Esophagus (tissue), 2 donors: Measurements from ENCODE around the gene TRAPPC3. TPM values are rescaled to one million over a fixed set of nuclear protein-coding genes. Genes with fewer than 3 reads are reported as not detected.

ENCODE experiments used
- H3K27ac ChIP-seq, 2 donors: one replicate each; pipeline ENCODE4 v1.5.1; 2013; ENCODE audit warnings: low read depth in 2 of 2, mild to moderate bottlenecking in 2 of 2, inconsistent platforms in 1 of 2, low read length in 1 of 2, moderate library complexity in 1 of 2
- H3K27me3 ChIP-seq, 2 donors: one replicate each; pipeline ENCODE4 v1.6.1; 2013; ENCODE audit warnings: low read length in 2 of 2, control low read depth in 1 of 2, mild to moderate bottlenecking in 1 of 2; ENCODE audit not compliant: insufficient read depth in 2 of 2, control insufficient read depth in 1 of 2
- H3K36me3 ChIP-seq, 2 donors: one replicate each; pipeline ENCODE4 v1.6.1; 2013; ENCODE audit warnings: low read length in 1 of 2; ENCODE audit not compliant: control insufficient read depth in 2 of 2, insufficient read depth in 2 of 2
- H3K4me1 ChIP-seq, 2 donors: one replicate each; pipeline ENCODE4 v1.6.1; 2013; ENCODE audit warnings: low read length in 1 of 2; ENCODE audit not compliant: control insufficient read depth in 2 of 2, insufficient read depth in 2 of 2
- H3K4me3 ChIP-seq, 2 donors: one replicate each; pipeline ENCODE4 v1.5.1; 2013; ENCODE audit warnings: low read length in 2 of 2, mild to moderate bottlenecking in 2 of 2, low read depth in 1 of 2, moderate library complexity in 1 of 2
- H3K9me3 ChIP-seq, 2 donors: one replicate each; pipeline ENCODE4 v1.6.1; 2013; ENCODE audit warnings: mild to moderate bottlenecking in 2 of 2, low read depth in 1 of 2, low read length in 1 of 2, moderate library complexity in 1 of 2; ENCODE audit not compliant: control insufficient read depth in 2 of 2, insufficient read depth in 1 of 2
- WGBS, 2 donors: extraction: QIAGEN DNeasy Blood & Tissue Kit; methylation state at CpG; one replicate each; pipeline ENCODE4 v1.1.7; 2013; 5-methylcytosine and 5-hydroxymethylcytosine counted together
- polyA plus RNA-seq, 2 donors: library from polyadenylated mRNA; stranded (reverse); fragments of 200-250 nt; gene quantifications; one replicate each; pipeline ENCODE4 v1.2.3, GENCODE V29; 2013
- donor health status: healthy with polysubstance abuse.
- donor health status: Bipolar disorder and iron deficiency.

Gene TRAPPC3
- polyA plus RNA-seq, 2 donors = 38.2 to 77.1 TPM

DNA sequence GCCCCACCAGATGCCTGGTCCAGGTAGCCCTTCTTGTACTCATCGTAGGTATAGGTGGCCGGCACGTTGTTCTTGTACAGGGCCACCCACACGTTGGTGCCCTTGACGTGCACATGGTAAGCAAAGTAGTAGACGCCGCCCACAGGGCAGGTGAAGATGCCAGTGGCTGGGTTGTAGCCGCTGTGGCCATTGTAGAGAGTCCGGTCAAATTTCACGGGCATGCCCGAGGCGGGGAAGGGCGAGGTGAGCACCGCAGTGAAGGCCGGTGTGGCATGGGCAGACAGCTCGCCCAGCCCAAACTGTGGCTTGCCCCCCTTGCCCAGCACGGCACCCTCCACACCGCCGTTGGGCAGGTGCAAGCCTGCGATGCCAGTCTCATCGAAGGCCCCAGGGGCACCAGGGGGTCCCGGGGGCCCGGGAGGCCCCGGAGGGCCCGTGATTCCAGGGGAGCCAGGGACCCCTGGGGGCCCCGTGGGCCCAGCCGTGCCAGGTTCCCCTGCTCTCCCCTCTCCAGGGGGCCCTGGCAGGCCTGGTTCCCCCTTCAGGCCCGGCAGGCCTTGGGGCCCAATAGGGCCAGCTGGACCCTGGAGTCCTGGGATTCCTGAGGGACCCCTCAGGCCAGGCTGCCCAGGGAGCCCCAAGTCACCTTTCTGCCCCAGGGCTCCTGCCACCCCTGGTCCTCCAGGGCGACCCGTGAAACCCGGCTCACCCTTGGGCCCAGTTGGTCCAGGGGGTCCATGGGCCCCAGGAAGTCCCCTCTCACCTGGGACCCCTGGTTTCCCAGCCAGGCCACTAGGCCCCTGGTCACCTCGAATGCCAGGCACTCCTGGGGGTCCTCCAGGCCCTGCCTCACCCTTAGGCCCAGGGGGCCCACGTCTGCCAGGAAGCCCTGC is 51.3 kb downstream of the TRAPPC3 start:
- H3K27me3 ChIP-seq = no peaks in the 10 kb centered on the region
- peaks cover 0 to 3% of the 10 kb centered on the region in 2 donors for H3K4me1 ChIP-seq
- H3K27ac ChIP-seq = peak overlapping the region in 1 of 2 donors; percentile 4
- no peak overlapping the region for H3K4me3 ChIP-seq
- H3K9me3 ChIP-seq = no peaks in the 10 kb centered on the region
- H3K36me3 ChIP-seq = peaks cover 4 to 23% of the 10 kb centered on the region in 2 donors
- 87 to 89% methylated on average over 33 of the region's 33 CpGs for WGBS, 2 donors

DNA sequence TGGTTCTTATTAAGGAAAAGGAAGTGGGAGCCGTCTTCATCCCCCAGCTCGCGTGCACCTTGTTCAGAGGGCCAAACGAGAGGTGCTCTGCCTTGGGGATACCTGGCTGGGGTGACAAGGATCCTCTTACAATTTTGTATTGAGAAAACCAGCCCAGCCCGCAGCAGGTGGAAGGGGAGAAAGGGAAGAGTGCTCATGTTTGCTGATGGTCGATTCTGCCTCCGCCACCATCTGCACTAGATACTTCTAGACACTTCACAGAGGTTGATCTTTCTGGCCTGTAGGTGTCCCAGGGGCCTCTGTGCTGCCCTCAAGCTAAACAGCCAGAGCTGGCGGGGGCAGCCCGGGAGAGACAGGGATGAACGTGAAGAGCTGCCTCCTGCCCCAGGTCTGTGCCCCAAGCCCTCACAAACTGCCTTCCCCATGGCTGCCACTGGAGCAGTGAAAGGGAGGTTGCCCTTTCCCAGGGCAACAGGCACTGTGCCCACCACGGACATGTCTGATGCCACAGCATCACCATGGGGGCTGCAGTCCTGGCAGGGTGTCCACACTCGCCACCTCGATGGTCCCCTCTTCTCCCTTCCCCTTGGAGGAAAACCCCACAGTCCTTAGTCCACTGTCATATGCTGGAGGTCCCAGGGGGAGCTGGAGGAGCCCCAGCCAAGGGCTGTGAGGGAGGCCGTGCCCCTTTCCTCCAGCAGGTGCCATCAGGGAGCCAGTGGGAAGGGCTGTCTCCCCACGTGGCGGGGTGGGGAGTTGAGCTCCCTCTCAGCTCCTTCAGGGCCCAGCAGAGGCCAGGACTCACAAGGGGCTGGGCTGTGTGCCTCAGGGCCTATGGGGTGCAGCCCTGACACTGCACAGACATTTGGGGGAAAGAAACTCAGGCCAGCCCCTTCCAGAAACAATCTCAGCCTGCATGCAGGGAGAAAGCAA is 52.5 kb downstream of the TRAPPC3 start:
- 68 to 74% methylated on average over 16 of the region's 16 CpGs for WGBS, 2 donors
- peaks cover 0 to 3% of the 10 kb centered on the region in 2 donors for H3K4me1 ChIP-seq
- no peak overlapping the region for H3K4me3 ChIP-seq
- peak overlapping the region in 1 of 2 donors; percentile 4 for H3K27ac ChIP-seq
- no peaks in the 10 kb centered on the region for H3K27me3 ChIP-seq
- H3K36me3 ChIP-seq = peaks cover 6 to 34% of the 10 kb centered on the region in 2 donors
- H3K9me3 ChIP-seq = no peaks in the 10 kb centered on the region

DNA sequence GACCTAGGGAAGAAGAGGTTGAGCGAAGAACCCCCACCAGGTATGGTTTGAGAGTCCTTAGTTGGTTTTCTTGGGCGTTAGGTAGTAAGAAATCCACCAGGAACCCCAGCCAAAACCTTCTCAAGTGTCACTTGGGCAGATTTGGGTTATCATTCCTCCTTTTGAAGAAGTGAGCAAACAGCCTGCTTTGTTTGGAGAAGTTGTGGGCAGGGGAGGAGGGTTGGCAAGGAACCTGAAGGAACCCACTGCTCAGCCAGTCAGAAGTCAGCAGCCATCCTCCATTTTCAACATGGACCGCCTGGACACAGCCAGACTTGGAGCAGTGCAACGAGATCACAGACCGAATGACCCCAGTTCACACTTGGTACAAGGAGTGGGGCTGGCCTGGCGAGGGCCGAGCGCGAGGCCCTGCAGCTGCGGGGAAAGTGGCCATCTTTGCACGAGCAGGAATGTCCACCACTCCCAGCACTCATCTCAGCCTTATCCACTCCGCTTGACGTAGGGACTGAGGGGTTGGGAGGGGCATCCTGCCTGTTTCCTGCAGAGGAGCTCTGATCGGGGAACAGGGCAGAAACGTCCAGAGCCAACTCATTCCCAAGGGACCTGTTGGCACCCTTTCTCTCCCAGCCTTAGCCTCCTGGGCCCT is 53.4 kb downstream of the TRAPPC3 start:
- Histone ChIP-seq H3K4me1 (peaks cover 0 to 5% of the 10 kb centered on the region in 2 donors), H3K9me3 (no peaks in the 10 kb centered on the region), H3K4me3 (no peak overlapping the region), H3K27me3 (no peaks in the 10 kb centered on the region), H3K36me3 (peaks cover 6 to 40% of the 10 kb centered on the region in 2 donors), H3K27ac (no peak overlapping the region)
- 70 to 75% methylated on average over 15 of the region's 15 CpGs for WGBS, 2 donors

DNA sequence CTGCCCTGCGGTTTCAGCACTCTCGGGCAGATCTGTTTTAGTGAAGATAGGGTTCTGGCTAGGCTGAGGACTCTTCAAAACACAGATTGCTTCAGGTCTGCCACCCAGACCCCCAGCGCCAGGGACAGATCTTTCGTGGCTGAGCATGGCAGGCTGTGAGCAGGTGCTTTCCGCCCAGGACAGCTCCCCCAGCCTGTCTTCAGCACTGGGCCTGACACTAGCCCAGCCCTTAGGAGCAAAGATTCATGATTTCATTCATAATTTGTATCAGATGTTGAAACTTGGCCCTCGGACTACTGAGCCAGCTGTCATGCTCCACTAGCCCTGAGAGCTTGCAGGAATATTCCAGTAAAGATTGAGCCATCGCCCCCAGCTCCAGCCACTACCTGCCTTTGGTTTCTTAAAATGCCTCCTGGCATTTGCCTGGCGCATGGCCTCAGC is 54.6 kb downstream of the TRAPPC3 start:
- Histone ChIP-seq H3K36me3 (peaks cover 6 to 40% of the 10 kb centered on the region in 2 donors), H3K4me3 (no peak overlapping the region), H3K27ac (no peak overlapping the region), H3K9me3 (no peaks in the 10 kb centered on the region), H3K4me1 (peaks cover 0 to 4% of the 10 kb centered on the region in 2 donors), H3K27me3 (no peaks in the 10 kb centered on the region)
- WGBS, 2 donors = 74 to 79% methylated on average over 8 of the region's 8 CpGs

DNA sequence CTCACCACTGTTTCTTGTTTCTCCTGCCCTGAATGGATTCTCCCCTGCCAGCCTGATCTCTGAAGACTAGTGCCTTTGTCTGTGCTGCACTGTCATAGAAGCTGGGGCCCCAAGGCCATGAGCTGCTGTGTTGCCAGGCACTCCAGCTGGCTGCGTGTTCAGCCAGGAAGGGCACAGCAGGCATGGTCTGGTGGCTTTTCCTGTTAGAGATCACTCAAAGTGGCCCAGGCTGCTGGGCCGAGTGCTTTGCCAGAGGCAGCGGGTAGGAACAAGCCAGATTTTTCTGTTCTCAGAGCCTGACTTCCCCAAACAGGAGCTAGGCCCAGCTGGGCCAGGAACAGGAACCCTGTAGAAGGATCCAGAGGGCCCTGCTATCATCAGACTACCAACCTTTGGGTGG is 55.4 kb downstream of the TRAPPC3 start:
- peaks cover 0 to 6% of the 10 kb centered on the region in 2 donors for H3K4me1 ChIP-seq
- WGBS, 2 donors = 46 to 63% methylated on average over 3 of the region's 3 CpGs

DNA sequence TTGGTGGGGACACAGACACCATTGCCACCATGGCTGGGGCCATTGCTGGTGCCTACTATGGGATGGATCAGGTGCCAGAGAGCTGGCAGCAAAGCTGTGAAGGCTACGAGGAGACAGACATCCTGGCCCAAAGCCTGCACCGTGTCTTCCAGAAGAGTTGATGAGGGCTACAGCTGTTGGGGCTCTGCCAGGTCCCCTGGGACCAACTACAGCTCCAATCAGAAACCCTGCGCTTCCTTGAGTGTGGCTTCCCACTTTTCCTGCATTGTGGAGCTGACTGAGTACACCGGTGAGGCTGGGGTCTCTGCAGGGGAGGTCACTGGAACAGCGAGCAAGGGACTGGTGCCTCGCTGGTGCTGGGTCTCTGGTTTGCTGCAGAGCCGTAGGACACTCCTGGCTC is 56.1 kb downstream of the TRAPPC3 start:
- WGBS, 2 donors = 82 to 83% methylated on average over 7 of the region's 7 CpGs
- H3K4me1 ChIP-seq = peaks cover 0 to 8% of the 10 kb centered on the region in 2 donors

More for the DNA sequence above, 55.4 kb downstream of the TRAPPC3 start:
- Histone ChIP-seq H3K27ac (no peak overlapping the region), H3K9me3 (no peaks in the 10 kb centered on the region), H3K4me3 (no peak overlapping the region), H3K36me3 (peaks cover 6 to 40% of the 10 kb centered on the region in 2 donors), H3K27me3 (no peaks in the 10 kb centered on the region)

DNA sequence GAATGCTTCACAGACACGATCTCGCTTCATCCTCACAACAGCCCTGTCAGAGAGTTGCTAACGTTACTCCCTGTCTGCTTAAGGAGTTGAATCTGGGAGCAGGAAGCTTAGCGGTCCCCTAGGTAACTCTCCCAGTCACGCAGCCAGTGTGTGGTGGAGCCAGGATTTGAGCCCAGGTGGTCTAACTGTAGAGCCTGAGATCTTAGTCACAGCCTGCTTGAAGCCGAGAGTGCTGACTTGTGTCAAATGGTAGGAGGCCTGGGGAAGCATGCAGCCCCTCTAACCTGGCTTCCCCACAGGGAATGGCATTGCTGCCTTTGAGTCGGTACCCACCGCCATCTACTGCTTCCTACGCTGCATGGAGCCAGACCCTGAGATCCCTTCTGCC is 56.5 kb downstream of the TRAPPC3 start:
- Histone ChIP-seq H3K36me3 (peaks cover 6 to 40% of the 10 kb centered on the region in 2 donors), H3K27me3 (no peaks in the 10 kb centered on the region), H3K9me3 (no peaks in the 10 kb centered on the region), H3K4me1 (peaks cover 0 to 12% of the 10 kb centered on the region in 2 donors), H3K4me3 (no peak overlapping the region), H3K27ac (no peak overlapping the region)
- WGBS, 2 donors = 93 to 94% methylated on average over 9 of the region's 9 CpGs

More for the DNA sequence above, 56.1 kb downstream of the TRAPPC3 start:
- Histone ChIP-seq H3K27ac (no peak overlapping the region), H3K4me3 (no peak overlapping the region), H3K36me3 (peaks cover 6 to 40% of the 10 kb centered on the region in 2 donors), H3K9me3 (no peaks in the 10 kb centered on the region), H3K27me3 (no peaks in the 10 kb centered on the region)

DNA sequence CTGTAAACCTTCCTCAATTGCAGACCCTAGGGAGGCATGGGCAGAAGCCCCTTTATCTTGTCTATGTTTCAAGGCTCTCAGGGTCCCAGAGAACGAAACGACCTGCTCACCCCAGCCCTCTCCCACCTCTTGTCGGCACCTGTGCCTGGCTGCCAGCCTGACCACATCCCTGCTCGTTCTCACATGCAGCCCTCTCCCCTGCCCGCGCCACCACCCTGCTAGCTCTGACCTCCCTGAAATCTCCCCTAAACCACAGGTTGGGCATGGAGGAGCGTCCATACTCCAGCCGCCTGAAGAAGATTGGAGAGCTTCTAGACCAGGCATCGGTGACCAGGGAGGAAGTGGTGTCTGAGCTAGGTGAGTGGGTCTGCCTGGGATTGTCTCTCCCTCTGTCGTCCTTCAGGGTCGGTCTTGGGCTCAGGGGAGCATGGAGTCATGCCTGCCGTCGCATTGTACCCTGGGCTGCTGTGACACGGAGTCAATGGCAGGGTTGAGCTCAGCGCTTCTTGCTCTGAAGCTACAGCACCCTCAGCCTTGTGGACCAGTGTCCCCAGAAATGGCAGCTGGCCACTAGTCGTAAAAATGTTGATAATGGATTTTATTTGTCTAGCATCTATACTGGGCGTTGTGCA is 57.0 kb downstream of the TRAPPC3 start:
- Histone ChIP-seq H3K4me3 (no peak overlapping the region), H3K36me3 (peaks cover 6 to 40% of the 10 kb centered on the region in 2 donors), H3K9me3 (no peaks in the 10 kb centered on the region), H3K27me3 (no peaks in the 10 kb centered on the region), H3K4me1 (peaks cover 0 to 13% of the 10 kb centered on the region in 2 donors), H3K27ac (no peak overlapping the region)
- 91 to 93% methylated on average over 17 of the region's 17 CpGs for WGBS, 2 donors
